Neural cell (in vitro differentiated cells): ENCODE data around the gene PLEKHM3.

Experiments
- EP300 ChIP-seq: fragments of 450-650 bp; conservative IDR thresholded peaks from 2 replicates; pipeline ENCODE4 v1.6.1; 2014; ENCODE audit warnings: antibody characterized with exemption, mild to moderate bottlenecking, moderate library complexity; ENCODE audit not compliant: poor library complexity, severe bottlenecking
- EZH2 ChIP-seq: fragments of 200-600, 300-800 bp; shearing (Covaris generic), sonication (generic); IDR thresholded peaks from 2 replicates; pipeline ENCODE4 v1.6.1; 2014; ENCODE audit warnings: antibody characterized with exemption, low read length, borderline replicate concordance, mild to moderate bottlenecking; ENCODE audit not compliant: insufficient read depth, poor library complexity, severe bottlenecking
- MXI1 ChIP-seq: fragments of 450-650 bp; conservative IDR thresholded peaks from 2 replicates; pipeline ENCODE4 v1.6.1; 2014; ENCODE audit warnings: antibody characterized with exemption, mild to moderate bottlenecking; ENCODE audit not compliant: poor library complexity, severe bottlenecking
- POLR2AphosphoS5 ChIP-seq: IDR thresholded peaks from 2 replicates; pipeline ENCODE4 v1.6.1; 2012
- RAD21 ChIP-seq: fragments of 450-650 bp; conservative IDR thresholded peaks from 2 replicates; pipeline ENCODE4 v1.6.1; 2014; ENCODE audit warnings: antibody characterized with exemption, mild to moderate bottlenecking, moderate library complexity
- REST ChIP-seq: IDR thresholded peaks from 2 replicates; pipeline ENCODE4 v1.6.1; 2012; ENCODE audit warnings: borderline replicate concordance
- SMC3 ChIP-seq: fragments of 450-650 bp; conservative IDR thresholded peaks from 2 replicates; pipeline ENCODE4 v1.6.1; 2014; ENCODE audit warnings: antibody characterized with exemption, mild to moderate bottlenecking, moderate library complexity; ENCODE audit not compliant: poor library complexity
- TAF1 ChIP-seq: IDR thresholded peaks from 2 replicates; pipeline ENCODE4 v1.6.1; 2012; ENCODE audit warnings: low read depth
- TF ChIP-seq, protein P1 (sequence below): fragments of 450-650 bp; IDR thresholded peaks from 2 replicates; pipeline ENCODE4 v1.5.1; 2014; ENCODE audit warnings: antibody characterized with exemption, mild to moderate bottlenecking, moderate library complexity; ENCODE audit not compliant: poor library complexity, severe bottlenecking

- TF ChIP-seq, protein P1, sequence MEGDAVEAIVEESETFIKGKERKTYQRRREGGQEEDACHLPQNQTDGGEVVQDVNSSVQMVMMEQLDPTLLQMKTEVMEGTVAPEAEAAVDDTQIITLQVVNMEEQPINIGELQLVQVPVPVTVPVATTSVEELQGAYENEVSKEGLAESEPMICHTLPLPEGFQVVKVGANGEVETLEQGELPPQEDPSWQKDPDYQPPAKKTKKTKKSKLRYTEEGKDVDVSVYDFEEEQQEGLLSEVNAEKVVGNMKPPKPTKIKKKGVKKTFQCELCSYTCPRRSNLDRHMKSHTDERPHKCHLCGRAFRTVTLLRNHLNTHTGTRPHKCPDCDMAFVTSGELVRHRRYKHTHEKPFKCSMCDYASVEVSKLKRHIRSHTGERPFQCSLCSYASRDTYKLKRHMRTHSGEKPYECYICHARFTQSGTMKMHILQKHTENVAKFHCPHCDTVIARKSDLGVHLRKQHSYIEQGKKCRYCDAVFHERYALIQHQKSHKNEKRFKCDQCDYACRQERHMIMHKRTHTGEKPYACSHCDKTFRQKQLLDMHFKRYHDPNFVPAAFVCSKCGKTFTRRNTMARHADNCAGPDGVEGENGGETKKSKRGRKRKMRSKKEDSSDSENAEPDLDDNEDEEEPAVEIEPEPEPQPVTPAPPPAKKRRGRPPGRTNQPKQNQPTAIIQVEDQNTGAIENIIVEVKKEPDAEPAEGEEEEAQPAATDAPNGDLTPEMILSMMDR: no peak
- no peak for TF ChIP-seq EZH2
- no peak for TF ChIP-seq RAD21
- no peak for TF ChIP-seq REST
- TF ChIP-seq POLR2AphosphoS5: no peak
- TF ChIP-seq MXI1: no peak
- no peak for TF ChIP-seq SMC3
- TF ChIP-seq EP300: no peak
- no peak for TF ChIP-seq TAF1
Observed at GRCh38 chr2:207892716-207893402, 132.5 kb downstream of the PLEKHM3 start.
